Measurements from ENCODE around the gene ZC3H8. TPM values are rescaled to one million over a fixed set of nuclear protein-coding genes. Genes with fewer than 3 reads are reported as not detected.

The ZC3H8 gene
- total and polyA plus RNA-seq, 8 donors: 3.9 to 117 (median 8.2) TPM

DNA sequence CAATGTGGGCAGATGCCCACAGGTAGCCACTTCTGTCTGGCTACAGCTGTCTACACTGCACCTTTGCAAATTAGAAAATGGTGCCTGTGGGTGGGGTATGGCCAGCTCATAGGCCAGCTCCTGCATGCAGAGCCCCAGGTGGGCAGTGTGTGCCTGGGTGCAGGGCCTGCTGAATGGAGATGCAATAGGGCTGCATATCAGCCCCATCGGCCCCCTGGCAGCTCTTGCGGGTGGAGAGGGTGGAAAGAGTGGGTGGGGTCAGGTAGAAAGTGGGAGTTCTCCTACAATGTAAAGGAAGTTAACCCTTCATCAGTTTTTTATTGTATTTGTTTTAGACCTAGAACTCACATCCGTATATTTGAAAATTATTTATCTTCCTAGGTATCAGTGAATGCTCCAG lies 79.5 kb downstream of the ZC3H8 start:
- WGBS, 5 donors: 78 to 88% (median 83%) methylated on average over 3 of the region's 3 CpGs
- intact Hi-C loops (cut with DNase I; ENCODE audit: low total_unique reads): no loop called here
- H3K36me3 ChIP-seq: no peaks in the 10 kb centered on the region
- no peak for DNase-seq
- H3K4me1 ChIP-seq: no peaks in the 10 kb centered on the region
- no peak overlapping the region for H3K27ac ChIP-seq
- no peak overlapping the region for H3K4me3 ChIP-seq
- H3K27me3 ChIP-seq: peaks cover 0 to 22% (median 0%) of the 10 kb centered on the region in 3 donors
- TF ChIP-seq EP300 (IDR thresholded peaks at IDR 0.05) (no peak), POLR2A (IDR thresholded peaks at IDR 0.05) (no peak), POLR2AphosphoS5 (IDR thresholded peaks at IDR 0.05) (no peak)
- TF ChIP-seq, protein P1, sequence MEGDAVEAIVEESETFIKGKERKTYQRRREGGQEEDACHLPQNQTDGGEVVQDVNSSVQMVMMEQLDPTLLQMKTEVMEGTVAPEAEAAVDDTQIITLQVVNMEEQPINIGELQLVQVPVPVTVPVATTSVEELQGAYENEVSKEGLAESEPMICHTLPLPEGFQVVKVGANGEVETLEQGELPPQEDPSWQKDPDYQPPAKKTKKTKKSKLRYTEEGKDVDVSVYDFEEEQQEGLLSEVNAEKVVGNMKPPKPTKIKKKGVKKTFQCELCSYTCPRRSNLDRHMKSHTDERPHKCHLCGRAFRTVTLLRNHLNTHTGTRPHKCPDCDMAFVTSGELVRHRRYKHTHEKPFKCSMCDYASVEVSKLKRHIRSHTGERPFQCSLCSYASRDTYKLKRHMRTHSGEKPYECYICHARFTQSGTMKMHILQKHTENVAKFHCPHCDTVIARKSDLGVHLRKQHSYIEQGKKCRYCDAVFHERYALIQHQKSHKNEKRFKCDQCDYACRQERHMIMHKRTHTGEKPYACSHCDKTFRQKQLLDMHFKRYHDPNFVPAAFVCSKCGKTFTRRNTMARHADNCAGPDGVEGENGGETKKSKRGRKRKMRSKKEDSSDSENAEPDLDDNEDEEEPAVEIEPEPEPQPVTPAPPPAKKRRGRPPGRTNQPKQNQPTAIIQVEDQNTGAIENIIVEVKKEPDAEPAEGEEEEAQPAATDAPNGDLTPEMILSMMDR (IDR thresholded peaks at IDR 0.05): no peak
- peaks cover 0 to 4% (median 0%) of the 10 kb centered on the region in 4 donors for H3K9me3 ChIP-seq

GRCh38 chr2:112174383-112174782 lies 80.5 kb downstream of the ZC3H8 start:
- Histone ChIP-seq H3K27ac (no peak overlapping the region), H3K36me3 (no peaks in the 10 kb centered on the region), H3K9me3 (peaks cover 0 to 2% (median 0%) of the 10 kb centered on the region in 4 donors), H3K4me1 (no peaks in the 10 kb centered on the region), H3K27me3 (peaks cover 0 to 14% (median 0%) of the 10 kb centered on the region in 3 donors), H3K4me3 (no peak overlapping the region)
- TF ChIP-seq POLR2A (IDR thresholded peaks at IDR 0.05) (no peak), EP300 (IDR thresholded peaks at IDR 0.05) (no peak), POLR2AphosphoS5 (IDR thresholded peaks at IDR 0.05) (no peak)
- TF ChIP-seq, protein P1 (IDR thresholded peaks at IDR 0.05): no peak
- no peak for DNase-seq
- intact Hi-C loops (cut with DNase I; ENCODE audit: low total_unique reads): no loop called here
- 76 to 80% (median 78%) methylated on average over 4 of the region's 4 CpGs for WGBS, 5 donors

- 86 to 93% (median 92%) methylated on average over 11 of the region's 11 CpGs for WGBS, 5 donors
- H3K36me3 ChIP-seq: no peaks in the 10 kb centered on the region
- no peak overlapping the region for H3K27ac ChIP-seq
- no peak for TF ChIP-seq POLR2AphosphoS5 (IDR thresholded peaks at IDR 0.05)
- no peak for TF ChIP-seq EP300 (IDR thresholded peaks at IDR 0.05)
- TF ChIP-seq, protein P1 (IDR thresholded peaks at IDR 0.05): no peak
- no peak for TF ChIP-seq POLR2A (IDR thresholded peaks at IDR 0.05)
- no peaks in the 10 kb centered on the region for H3K9me3 ChIP-seq
- intact Hi-C loops (cut with DNase I; ENCODE audit: low total_unique reads): no loop called here
- H3K4me1 ChIP-seq: no peaks in the 10 kb centered on the region
- no peak overlapping the region for H3K4me3 ChIP-seq
- H3K27me3 ChIP-seq: peaks cover 0 to 12% (median 0%) of the 10 kb centered on the region in 3 donors
- DNase-seq: no peak
Measured at GRCh38 chr2:112173646-112174319, 81.1 kb downstream of the ZC3H8 start.

- no peak for TF ChIP-seq POLR2AphosphoS5 (IDR thresholded peaks at IDR 0.05)
- no peak for TF ChIP-seq POLR2A (IDR thresholded peaks at IDR 0.05)
- TF ChIP-seq, protein P1 (IDR thresholded peaks at IDR 0.05): no peak
- no peak for TF ChIP-seq EP300 (IDR thresholded peaks at IDR 0.05)
- 93 to 97% (median 95%) methylated on average over 4 of the region's 4 CpGs for WGBS, 5 donors
- no peak for DNase-seq
- no peaks in the 10 kb centered on the region for H3K9me3 ChIP-seq
- H3K27ac ChIP-seq: no peak overlapping the region
- no peaks in the 10 kb centered on the region for H3K4me1 ChIP-seq
- no peaks in the 10 kb centered on the region for H3K27me3 ChIP-seq
- no peak overlapping the region for H3K4me3 ChIP-seq
- H3K36me3 ChIP-seq: no peaks in the 10 kb centered on the region
- intact Hi-C loops (cut with DNase I; ENCODE audit: low total_unique reads): no loop called here
Measured at GRCh38 chr2:112170495-112170894, 84.3 kb downstream of the ZC3H8 start.

Data from stomach (tissue), 9 donors.